ENCODE data around the gene EGFL7. TPM values are rescaled to one million over a fixed set of nuclear protein-coding genes. Genes with fewer than 3 reads are reported as not detected.

EGFL7 gene
- total RNA-seq, 1 experiment from 2014 or later: 53.1 TPM

GRCh38 chr9:136683755-136684154, 21.0 kb downstream of the EGFL7 start:
- Histone ChIP-seq H3F3A (ENCODE audit: insufficient read depth, low read depth) (peaks cover 15% of the 10 kb centered on the region; the same call in 1 of the 2 replicates), H3K4me3 (no peak overlapping the region), H3K4me2 (no peak overlapping the region), H3K9me3 (ENCODE audit: insufficient read depth, low read depth) (no peaks in the 10 kb centered on the region), H2AFZ (no peak overlapping the region), H4K20me1 (ENCODE audit: insufficient read depth) (peaks cover 35% of the 10 kb centered on the region), H3K4me1 (replicated peaks; ENCODE audit: insufficient read depth) (peaks cover 20% of the 10 kb centered on the region), H3K36me3 (ENCODE audit: low read depth) (no peaks in the 10 kb centered on the region), H3K27ac (no peak overlapping the region), H3K79me2 (ENCODE audit: low read depth) (peaks cover 29% of the 10 kb centered on the region), H3K27me3 (ENCODE audit: insufficient read depth, low read depth) (no peaks in the 10 kb centered on the region), H3K9me2 (ENCODE audit: insufficient read depth) (no peaks in the 10 kb centered on the region)
- no peak for TF ChIP-seq EZH2 (IDR thresholded peaks at IDR 0.05; ENCODE audit: low read depth)
- TF ChIP-seq, protein P1, sequence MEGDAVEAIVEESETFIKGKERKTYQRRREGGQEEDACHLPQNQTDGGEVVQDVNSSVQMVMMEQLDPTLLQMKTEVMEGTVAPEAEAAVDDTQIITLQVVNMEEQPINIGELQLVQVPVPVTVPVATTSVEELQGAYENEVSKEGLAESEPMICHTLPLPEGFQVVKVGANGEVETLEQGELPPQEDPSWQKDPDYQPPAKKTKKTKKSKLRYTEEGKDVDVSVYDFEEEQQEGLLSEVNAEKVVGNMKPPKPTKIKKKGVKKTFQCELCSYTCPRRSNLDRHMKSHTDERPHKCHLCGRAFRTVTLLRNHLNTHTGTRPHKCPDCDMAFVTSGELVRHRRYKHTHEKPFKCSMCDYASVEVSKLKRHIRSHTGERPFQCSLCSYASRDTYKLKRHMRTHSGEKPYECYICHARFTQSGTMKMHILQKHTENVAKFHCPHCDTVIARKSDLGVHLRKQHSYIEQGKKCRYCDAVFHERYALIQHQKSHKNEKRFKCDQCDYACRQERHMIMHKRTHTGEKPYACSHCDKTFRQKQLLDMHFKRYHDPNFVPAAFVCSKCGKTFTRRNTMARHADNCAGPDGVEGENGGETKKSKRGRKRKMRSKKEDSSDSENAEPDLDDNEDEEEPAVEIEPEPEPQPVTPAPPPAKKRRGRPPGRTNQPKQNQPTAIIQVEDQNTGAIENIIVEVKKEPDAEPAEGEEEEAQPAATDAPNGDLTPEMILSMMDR (conservative IDR thresholded peaks at IDR 0.05): no peak
- no TSS peak for BruUV-seq (replicated peaks)
- CTCF ChIA-PET: no interaction called here
- no peak for DNase-seq
- intact Hi-C loops (cut with micrococcal nuclease; ENCODE audit: unreplicated experiment): no loop called here
- POLR2A ChIA-PET (ENCODE audit: unreplicated experiment): no interaction called here

DNA sequence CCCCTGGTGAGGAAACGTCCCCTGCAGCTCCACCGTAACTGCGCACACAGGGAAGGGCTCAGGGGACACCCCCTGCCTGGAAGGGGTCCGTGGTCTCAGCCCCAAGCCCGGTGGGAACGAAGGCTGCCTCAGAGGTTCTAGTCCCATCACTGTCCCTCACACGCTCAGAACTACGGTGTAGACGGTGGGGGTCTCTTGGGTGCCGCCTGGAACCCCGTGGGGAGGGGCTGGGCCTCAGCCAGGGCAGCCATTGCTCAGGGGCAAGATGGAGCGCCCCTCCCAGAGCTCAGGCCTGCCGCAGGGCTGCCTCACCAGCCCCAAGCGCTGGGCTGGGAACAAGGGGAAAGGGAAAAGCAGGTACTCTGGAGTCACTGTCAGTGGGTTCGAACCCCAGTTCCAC, 21.6 kb downstream of the EGFL7 start:
- no peaks in the 10 kb centered on the region for H3K9me3 ChIP-seq (ENCODE audit: insufficient read depth, low read depth)
- H3K36me3 ChIP-seq (ENCODE audit: low read depth): no peaks in the 10 kb centered on the region
- no peak overlapping the region for H2AFZ ChIP-seq
- no peaks in the 10 kb centered on the region for H3K9me2 ChIP-seq (ENCODE audit: insufficient read depth)
- no peak for DNase-seq
- CTCF ChIA-PET: no interaction called here
- no peak overlapping the region for H3K4me2 ChIP-seq
- POLR2A ChIA-PET (ENCODE audit: unreplicated experiment): no interaction called here
- H3K4me1 ChIP-seq (replicated peaks; ENCODE audit: insufficient read depth): peaks cover 20% of the 10 kb centered on the region
- intact Hi-C loops (cut with micrococcal nuclease; ENCODE audit: unreplicated experiment): no loop called here
- peaks cover 15% of the 10 kb centered on the region; the same call in 1 of the 2 replicates for H3F3A ChIP-seq (ENCODE audit: insufficient read depth, low read depth)
- peaks cover 31% of the 10 kb centered on the region for H4K20me1 ChIP-seq (ENCODE audit: insufficient read depth)
- H3K79me2 ChIP-seq (ENCODE audit: low read depth): peaks cover 29% of the 10 kb centered on the region
- no peak for TF ChIP-seq EZH2 (IDR thresholded peaks at IDR 0.05; ENCODE audit: low read depth)
- TF ChIP-seq, protein P1 (conservative IDR thresholded peaks at IDR 0.05): no peak
- H3K27ac ChIP-seq: no peak overlapping the region
- H3K27me3 ChIP-seq (ENCODE audit: insufficient read depth, low read depth): no peaks in the 10 kb centered on the region
- H3K4me3 ChIP-seq: no peak overlapping the region
- no TSS peak for BruUV-seq (replicated peaks)

DNA sequence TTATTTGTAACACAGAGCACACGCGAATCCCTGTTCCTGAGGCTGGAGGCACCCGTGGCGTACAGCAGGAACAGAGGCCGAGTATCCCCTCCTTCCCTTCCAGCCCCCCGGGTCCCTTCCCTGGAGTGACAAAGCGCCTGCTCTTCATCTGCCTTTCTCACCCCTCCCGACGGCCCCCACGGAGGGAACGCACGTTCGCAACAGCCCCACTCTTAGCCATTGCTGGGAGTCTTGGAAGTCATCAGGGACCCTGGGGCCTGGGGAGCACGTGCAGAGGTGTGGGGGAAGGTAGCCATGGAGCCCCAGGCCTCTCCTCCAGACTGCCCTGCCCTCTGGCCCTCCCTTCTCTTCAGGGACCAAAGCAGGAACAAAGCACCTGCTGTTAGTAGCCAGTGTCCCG, 22.1 kb downstream of the EGFL7 start:
- no peak for DNase-seq
- intact Hi-C loops (cut with micrococcal nuclease; ENCODE audit: unreplicated experiment): no loop called here
- POLR2A ChIA-PET (ENCODE audit: unreplicated experiment): no interaction called here
- CTCF ChIA-PET: interaction anchor here (0.6 kb wide), 1 partner anchor 239 kb away, joined by 4 read pairs; no protein-coding TSS in a partner anchor
- no peaks in the 10 kb centered on the region for H3K36me3 ChIP-seq (ENCODE audit: low read depth)
- H3K4me2 ChIP-seq: 0 out of 2 replicates have a peak overlapping the region, but pooled peaks have one; percentile 99
- no peak overlapping the region for H3K27ac ChIP-seq
- BruUV-seq (replicated peaks): no TSS peak
- no peaks in the 10 kb centered on the region for H3K9me3 ChIP-seq (ENCODE audit: insufficient read depth, low read depth)
- H3K27me3 ChIP-seq (ENCODE audit: insufficient read depth, low read depth): no peaks in the 10 kb centered on the region
- peaks cover 15% of the 10 kb centered on the region; the same call in 1 of the 2 replicates for H3F3A ChIP-seq (ENCODE audit: insufficient read depth, low read depth)
- H3K4me3 ChIP-seq: no peak overlapping the region
- no peak overlapping the region for H2AFZ ChIP-seq
- no peaks in the 10 kb centered on the region for H3K9me2 ChIP-seq (ENCODE audit: insufficient read depth)
- peaks cover 31% of the 10 kb centered on the region for H4K20me1 ChIP-seq (ENCODE audit: insufficient read depth)
- peaks cover 20% of the 10 kb centered on the region for H3K4me1 ChIP-seq (replicated peaks; ENCODE audit: insufficient read depth)
- TF ChIP-seq, protein P1 (conservative IDR thresholded peaks at IDR 0.05): no peak
- TF ChIP-seq EZH2 (IDR thresholded peaks at IDR 0.05; ENCODE audit: low read depth): no peak
- peaks cover 29% of the 10 kb centered on the region for H3K79me2 ChIP-seq (ENCODE audit: low read depth)
